H9 (cell line): Measurements from ENCODE around the gene NUP210. TPM values are rescaled to one million over a fixed set of nuclear protein-coding genes. Genes with fewer than 3 reads are reported as not detected.
A peak's percentile ranks its signal among the peaks of the same experiment; 100 is the strongest.

Experiments used
- DNase-seq: peaks from one replicate; pipeline ENCODE4 v3.0.0-alpha.2; 2017
- H2AFZ ChIP-seq: one replicate; pipeline ENCODE4 v1.6.1; 2013; ENCODE audit warnings: mild to moderate bottlenecking, low read length, control low read depth, moderate library complexity
- H2AK5ac ChIP-seq: 2 replicates; pipeline ENCODE4 v1.6.1; 2013; ENCODE audit warnings: low read length, control low read depth, mixed read lengths; ENCODE audit not compliant: insufficient read length
- H2BK120ac ChIP-seq: one replicate; pipeline ENCODE4 v1.6.1; 2013; ENCODE audit warnings: low read depth, mild to moderate bottlenecking, low read length, control low read depth, inconsistent platforms; ENCODE audit not compliant: poor library complexity, severe bottlenecking
- H2BK12ac ChIP-seq: 2 replicates; pipeline ENCODE4 v1.6.1; 2013; ENCODE audit warnings: low read length, control low read depth, mixed read lengths, low read depth; ENCODE audit not compliant: insufficient read length
- H2BK15ac ChIP-seq: 2 replicates; pipeline ENCODE4 v1.6.1; 2013; ENCODE audit warnings: low read depth, low read length, control low read depth
- H2BK20ac ChIP-seq: one replicate; pipeline ENCODE4 v1.6.1; 2013; ENCODE audit warnings: low read depth, mild to moderate bottlenecking, low read length, control low read depth, inconsistent platforms; ENCODE audit not compliant: poor library complexity, severe bottlenecking
- H2BK5ac ChIP-seq: 2 replicates; pipeline ENCODE4 v1.6.1; 2013; ENCODE audit warnings: low read length, control low read depth, mixed read lengths; ENCODE audit not compliant: insufficient read length
- H3K14ac ChIP-seq: 2 replicates; pipeline ENCODE4 v1.6.1; 2013; ENCODE audit warnings: low read length, control low read depth; ENCODE audit not compliant: insufficient read depth
- H3K18ac ChIP-seq: 2 replicates; pipeline ENCODE4 v1.6.1; 2013; ENCODE audit warnings: low read depth, mild to moderate bottlenecking, mixed read lengths, low read length, control low read depth; ENCODE audit not compliant: insufficient read length
- H3K23ac ChIP-seq: 2 replicates; pipeline ENCODE4 v1.6.1; 2013; ENCODE audit warnings: low read length, control low read depth, mixed read lengths, low read depth; ENCODE audit not compliant: insufficient read length
- H3K23me2 ChIP-seq: 2 replicates; pipeline ENCODE4 v1.6.1; 2013; ENCODE audit warnings: low read depth, mild to moderate bottlenecking, mixed read lengths, low read length, control low read depth; ENCODE audit not compliant: insufficient read length, poor library complexity, severe bottlenecking
- H3K27ac ChIP-seq: 2 replicates; pipeline ENCODE4 v1.5.1; 2013; ENCODE audit warnings: low read length, control low read depth, mixed read lengths, low read depth; ENCODE audit not compliant: insufficient read length
- H3K27me3 ChIP-seq: 2 replicates; pipeline ENCODE4 v1.6.1; 2013; ENCODE audit warnings: low read length, control low read depth, inconsistent platforms; ENCODE audit not compliant: insufficient read depth
- H3K4ac ChIP-seq: 2 replicates; pipeline ENCODE4 v1.6.1; 2013; ENCODE audit warnings: low read depth, mild to moderate bottlenecking, control low read depth, inconsistent platforms, low read length, moderate library complexity
- H3K4me1 ChIP-seq: 2 replicates; pipeline ENCODE4 v1.6.1; 2013; ENCODE audit warnings: low read length, control low read depth, inconsistent platforms; ENCODE audit not compliant: insufficient read depth
- H3K4me2 ChIP-seq: 2 replicates; pipeline ENCODE4 v1.6.1; 2013; ENCODE audit warnings: low read length, control low read depth, mixed read lengths; ENCODE audit not compliant: insufficient read length, insufficient read depth
- H3K56ac ChIP-seq: 2 replicates; pipeline ENCODE4 v1.6.1; 2013; ENCODE audit warnings: low read depth, mild to moderate bottlenecking, mixed read lengths, low read length, control low read depth; ENCODE audit not compliant: insufficient read length
- H3K79me1 ChIP-seq: 2 replicates; pipeline ENCODE4 v1.6.1; 2013; ENCODE audit warnings: low read depth, mild to moderate bottlenecking, moderate library complexity, low read length, control low read depth, inconsistent platforms; ENCODE audit not compliant: insufficient read depth, poor library complexity, severe bottlenecking
- H3K79me2 ChIP-seq: 2 replicates; pipeline ENCODE4 v1.6.1; 2013; ENCODE audit warnings: low read length, control low read depth, inconsistent platforms; ENCODE audit not compliant: insufficient read depth
- H3K9ac ChIP-seq: 2 replicates; pipeline ENCODE4 v1.6.1; 2013; ENCODE audit warnings: low read length, control low read depth, mixed read lengths; ENCODE audit not compliant: insufficient read length; ENCODE audit errors: extremely low read depth
- H3K9me3 ChIP-seq: one replicate; pipeline ENCODE4 v1.6.1; 2013; ENCODE audit warnings: low read depth, low read length, inconsistent platforms; ENCODE audit not compliant: control insufficient read depth
- H3T11ph ChIP-seq: one replicate; pipeline ENCODE4 v1.6.1; 2013; ENCODE audit warnings: mild to moderate bottlenecking, low read length, control low read depth, inconsistent platforms
- H4K20me1 ChIP-seq: one replicate; pipeline ENCODE4 v1.6.1; 2013; ENCODE audit not compliant: control insufficient read depth, insufficient read length, insufficient read depth
- H4K5ac ChIP-seq: 2 replicates; pipeline ENCODE4 v1.6.1; 2013; ENCODE audit warnings: low read depth, mild to moderate bottlenecking, mixed read lengths, low read length, control low read depth; ENCODE audit not compliant: insufficient read length
- H4K8ac ChIP-seq: replicated peaks from 2 replicates; pipeline ENCODE4 v1.6.1; 2013; ENCODE audit warnings: low read length, control low read depth, mixed read lengths, low read depth; ENCODE audit not compliant: insufficient read length
- H4K91ac ChIP-seq: 2 replicates; pipeline ENCODE4 v1.6.1; 2013; ENCODE audit warnings: low read depth, mild to moderate bottlenecking, moderate library complexity, mixed read lengths, low read length, control low read depth; ENCODE audit not compliant: insufficient read length
- H3K27ac Mint-ChIP-seq, 3 experiments: 2 replicates in 2 of 3; 3 replicates in 1 of 3; pipeline ENCODE4 v1.8.0; 2020 to 2021; ENCODE audit warnings: mixed read lengths in 3 of 3, mild to moderate bottlenecking in 1 of 3, moderate library complexity in 1 of 3
- H3K27me3 Mint-ChIP-seq: 2 replicates; pipeline ENCODE4 v1.8.0; 2021; ENCODE audit warnings: low read depth, mild to moderate bottlenecking, moderate library complexity, mixed read lengths
- H3K36me3 Mint-ChIP-seq, 3 experiments: 2 replicates in 2 of 3; 3 replicates in 1 of 3; pipeline ENCODE4 v1.8.0; 2020 to 2021; ENCODE audit warnings: low read depth in 3 of 3, mixed read lengths in 3 of 3; ENCODE audit not compliant: insufficient read depth in 1 of 3
- H3K4me1 Mint-ChIP-seq, 2 experiments: 2 replicates each; pipeline ENCODE4 v1.8.0; 2020; ENCODE audit warnings: mixed read lengths in 2 of 2
- H3K4me3 Mint-ChIP-seq, 2 experiments: 2 replicates in 1 of 2; 3 replicates in 1 of 2; pipeline ENCODE4 v1.8.0; 2020 to 2021; ENCODE audit warnings: mild to moderate bottlenecking in 2 of 2, mixed read lengths in 2 of 2, moderate library complexity in 1 of 2
- H3K9me3 Mint-ChIP-seq, 2 experiments: 2 replicates in 1 of 2; 3 replicates in 1 of 2; pipeline ENCODE4 v1.8.0; 2020; ENCODE audit warnings: mild to moderate bottlenecking in 2 of 2, mixed read lengths in 2 of 2, moderate library complexity in 1 of 2
- CTCF ChIP-seq: fragments of 200-600 bp; sonication (generic); conservative IDR thresholded peaks from 3 replicates; pipeline ENCODE4 v1.8.0; 2021; ENCODE audit warnings: antibody characterized with exemption, mild to moderate bottlenecking
- WGBS: extraction: QIAGEN DNeasy Blood & Tissue Kit; methylation state at CpG from one replicate; pipeline ENCODE4 v1.1.7; 2013; ENCODE audit warnings: missing lambda C conversion rate, low lambda C conversion rate, mixed read lengths; ENCODE audit not compliant: insufficient read length; ENCODE audit errors: extremely low coverage; 5-methylcytosine and 5-hydroxymethylcytosine counted together
- total RNA-seq: library from RNA; stranded (reverse); gene quantifications from 2 replicates; pipeline ENCODE4 v1.2.1, GENCODE V29; 2021

The NUP210 gene
- total RNA-seq, 1 experiment from 2014 or later: 48.8 TPM

DNA sequence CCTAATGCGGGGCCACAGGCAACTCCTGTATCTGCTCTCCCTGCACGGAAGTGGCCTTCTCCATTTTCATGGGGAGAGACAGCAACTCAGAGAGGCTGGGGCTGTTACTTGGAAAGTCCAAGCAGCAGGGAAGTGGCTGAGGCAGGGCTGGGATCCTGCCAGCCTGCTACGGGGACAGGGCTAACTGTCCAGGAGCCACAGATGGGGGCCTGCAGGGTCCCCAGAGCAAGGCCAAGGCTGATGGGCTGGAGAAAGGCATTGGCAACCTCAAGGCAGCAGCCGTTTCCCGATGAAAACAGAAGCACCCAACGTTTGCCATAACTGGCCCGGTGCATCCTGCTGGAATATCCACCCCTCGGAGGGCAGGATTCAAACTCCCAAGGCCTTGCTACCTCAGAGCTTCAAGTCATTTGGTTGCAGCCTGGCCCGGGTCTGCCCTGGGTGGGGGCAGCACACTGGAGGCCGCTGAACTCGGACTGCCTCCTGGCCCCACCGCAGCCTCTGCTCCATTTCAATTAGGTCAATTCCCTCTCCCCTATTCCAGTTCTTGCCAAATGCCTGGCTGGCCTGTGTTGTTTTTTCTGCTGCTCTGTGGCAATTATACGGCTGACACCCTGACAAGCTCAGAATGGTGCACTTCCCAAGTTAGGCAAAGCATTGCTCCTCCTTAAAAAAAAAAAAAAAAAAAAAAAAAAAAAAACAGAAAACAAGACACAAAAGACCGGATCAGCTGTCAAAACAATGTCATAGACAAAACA lies 143.5 kb downstream of the NUP210 start:
- Histone ChIP-seq H2BK12ac (no peak overlapping the region), H3K9ac (no peak overlapping the region), H2BK5ac (no peak overlapping the region), H3K79me2 (no peaks in the 10 kb centered on the region), H2AFZ (no peak overlapping the region), H2BK20ac (no peak overlapping the region), H3K27ac (no peak overlapping the region), H4K8ac (no peak overlapping the region), H4K5ac (no peak overlapping the region), H3K9me3 (no peaks in the 10 kb centered on the region), H3K56ac (no peak overlapping the region), H4K91ac (no peak overlapping the region), H2BK15ac (no peak overlapping the region), H2AK5ac (no peak overlapping the region), H3K79me1 (no peaks in the 10 kb centered on the region), H3K4ac (no peak overlapping the region), H2BK120ac (no peak overlapping the region), H4K20me1 (no peaks in the 10 kb centered on the region), H3K4me1 (no peaks in the 10 kb centered on the region), H3T11ph (no peak overlapping the region), H3K14ac (no peak overlapping the region), H3K27me3 (no peaks in the 10 kb centered on the region; the same call in 1 of the 2 replicates), H3K4me2 (no peak overlapping the region), H3K18ac (no peak overlapping the region), H3K23ac (no peak overlapping the region), H3K23me2 (no peaks in the 10 kb centered on the region)
- DNase-seq: no peak
- H3K27me3 Mint-ChIP-seq: peaks cover 15% of the 10 kb centered on the region
- H3K27ac Mint-ChIP-seq: peak overlapping the region in 1 of 3 experiments; percentile 87; a peak in 1 of 7 replicates
- peaks cover 12 to 23% of the 10 kb centered on the region in 2 experiments for H3K4me1 Mint-ChIP-seq
- no peak for TF ChIP-seq CTCF
- WGBS: no CpG with 5 or more reads among the region's 14 CpGs
- H3K4me3 Mint-ChIP-seq: no peak overlapping the region
- H3K9me3 Mint-ChIP-seq: no peaks in the 10 kb centered on the region
- no peaks in the 10 kb centered on the region; a peak in 1 of 7 replicates for H3K36me3 Mint-ChIP-seq
